Naive thymus-derived CD8-positive, alpha-beta T cell (primary cell): ENCODE measurements around the gene MB. TPM values are rescaled to one million over a fixed set of nuclear protein-coding genes. Genes with fewer than 3 reads are reported as not detected.
"Not testable (repeated sequence)": the region's sequence is repeated elsewhere in the genome, so short reads cannot be mapped to it uniquely, and the experiment has no call there.

Experiments
- ATAC-seq, 2 donors: fragments of 150-1000 bp; cut with Tn5 transposase in 1 of 2; sonication (Bioruptor Pico), chemical (Tn5 transposase) in 1 of 2; 1 replicate in 1 of 2; 2 replicates in 1 of 2; pipeline ENCODE4 v1.10.0; 2021; ENCODE audit warnings: mild to moderate bottlenecking in 2 of 2, moderate library complexity in 2 of 2
- POLR2A ChIA-PET: fragments of 350-600 bp; sonication (Branson Sonifier 250); formaldehyde crosslinking; loops from one replicate; lab custom pipeline; 2021; ENCODE audit warnings: antibody characterized with exemption; lab: Charles Lee
- DNase-seq, 10 donors: peaks; one replicate each; pipeline versions ENCODE4 v3.0.0 to v3.0.0-alpha.2; 2020 to 2022
- H3K27ac Mint-ChIP-seq, 10 donors: one replicate each; pipeline ENCODE4 v1.8.0; 2020 to 2022; ENCODE audit warnings: mild to moderate bottlenecking in 10 of 10, mixed read lengths in 10 of 10, moderate library complexity in 4 of 10, inconsistent platforms in 1 of 10
- H3K27me3 Mint-ChIP-seq, 5 donors: one replicate each; pipeline ENCODE4 v1.8.0; 2021 to 2022; ENCODE audit warnings: mixed read lengths in 5 of 5
- H3K36me3 Mint-ChIP-seq, 3 donors: one replicate each; pipeline ENCODE4 v1.8.0; 2020 to 2022; ENCODE audit warnings: mixed read lengths in 3 of 3, mild to moderate bottlenecking in 2 of 3, inconsistent platforms in 1 of 3
- H3K4me1 Mint-ChIP-seq, 4 donors: one replicate each; pipeline ENCODE4 v1.8.0; 2021 to 2022; ENCODE audit warnings: mixed read lengths in 4 of 4
- H3K4me3 Mint-ChIP-seq, 10 donors: one replicate each; pipeline ENCODE4 v1.8.0; 2020 to 2022; ENCODE audit warnings: mild to moderate bottlenecking in 10 of 10, mixed read lengths in 10 of 10, moderate library complexity in 6 of 10, inconsistent platforms in 1 of 10
- H3K9me3 Mint-ChIP-seq, 9 donors: one replicate each; pipeline ENCODE4 v1.8.0; 2020 to 2022; ENCODE audit warnings: mixed read lengths in 9 of 9, mild to moderate bottlenecking in 3 of 9, inconsistent platforms in 1 of 9, moderate library complexity in 1 of 9
- polyA plus RNA-seq, 3 donors: library from polyadenylated mRNA; unstranded; fragments of 300-500 nt; fragmentation: Illumina TruSeq; gene quantifications; one replicate each; pipeline ENCODE4 v1.2.3, GENCODE V29; 2021
- total RNA-seq, 8 experiments: library from RNA in 2 of 8; stranded (reverse) in 2 of 8; gene quantifications; one replicate each; pipeline ENCODE4 v1.2.3 and lab custom pipeline; 2021 to 2026

MB gene
- total and polyA plus RNA-seq, 5 experiments from 2014 or later = not detected

DNA sequence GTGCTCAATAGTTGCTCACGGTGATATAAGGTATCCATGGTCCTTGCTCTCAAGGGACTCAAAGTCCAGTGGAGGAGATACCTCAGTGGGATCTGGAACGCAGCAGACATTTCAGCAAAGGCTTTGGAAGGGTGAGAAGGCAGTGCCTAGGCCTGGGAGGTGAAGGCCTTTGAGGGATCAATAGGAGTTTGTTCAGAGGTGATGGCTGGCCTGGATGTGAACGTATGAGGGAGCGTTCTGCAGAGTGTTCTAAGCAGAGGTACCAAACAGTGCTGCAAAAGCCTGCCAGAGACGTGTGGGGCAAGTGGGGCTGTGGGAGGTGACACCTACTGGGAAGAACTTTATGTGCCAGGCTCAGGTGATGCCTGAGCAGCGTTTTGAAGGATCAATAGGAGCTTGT lies 7.4 kb upstream of the MB start:
- no peak overlapping the region for H3K4me3 Mint-ChIP-seq
- H3K27ac Mint-ChIP-seq = peak overlapping the region in 1 of 10 donors; percentile 10
- ATAC-seq = no peak
- H3K4me1 Mint-ChIP-seq = peaks cover 8 to 23% (median 15%) of the 10 kb centered on the region in 4 donors
- H3K36me3 Mint-ChIP-seq = no peaks in the 10 kb centered on the region
- DNase-seq = no peak
- H3K9me3 Mint-ChIP-seq = no peaks in the 10 kb centered on the region
- H3K27me3 Mint-ChIP-seq = peaks cover 6 to 30% (median 12%) of the 10 kb centered on the region in 5 donors
- POLR2A ChIA-PET = no interaction called here

DNA sequence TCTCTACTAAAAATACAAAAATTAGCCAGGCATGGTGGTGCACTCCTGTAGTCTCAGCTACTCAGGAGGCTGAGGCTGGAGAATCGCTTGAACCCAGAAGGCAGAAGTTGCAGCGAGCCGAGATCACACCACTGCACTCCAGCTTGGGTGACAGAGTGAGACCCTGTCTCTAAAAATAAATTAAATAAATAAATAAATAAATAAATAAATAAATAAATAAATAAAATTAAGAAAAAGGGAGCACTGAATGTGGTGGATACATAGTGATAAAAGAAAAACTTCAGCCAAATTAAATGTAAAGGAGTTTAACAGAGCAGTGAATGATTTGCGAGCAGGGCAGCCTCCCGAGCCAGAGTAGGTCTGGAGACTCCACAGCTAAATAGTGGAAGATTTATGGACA lies 6.8 kb upstream of the MB start:
- peaks cover 8 to 19% (median 12%) of the 10 kb centered on the region in 4 donors for H3K4me1 Mint-ChIP-seq
- H3K36me3 Mint-ChIP-seq, H3K9me3 Mint-ChIP-seq, H3K4me3 Mint-ChIP-seq, ATAC-seq, DNase-seq, POLR2A ChIA-PET, H3K27ac Mint-ChIP-seq: not testable (repeated sequence)
- H3K27me3 Mint-ChIP-seq = peaks cover 6 to 30% (median 12%) of the 10 kb centered on the region in 5 donors

DNA sequence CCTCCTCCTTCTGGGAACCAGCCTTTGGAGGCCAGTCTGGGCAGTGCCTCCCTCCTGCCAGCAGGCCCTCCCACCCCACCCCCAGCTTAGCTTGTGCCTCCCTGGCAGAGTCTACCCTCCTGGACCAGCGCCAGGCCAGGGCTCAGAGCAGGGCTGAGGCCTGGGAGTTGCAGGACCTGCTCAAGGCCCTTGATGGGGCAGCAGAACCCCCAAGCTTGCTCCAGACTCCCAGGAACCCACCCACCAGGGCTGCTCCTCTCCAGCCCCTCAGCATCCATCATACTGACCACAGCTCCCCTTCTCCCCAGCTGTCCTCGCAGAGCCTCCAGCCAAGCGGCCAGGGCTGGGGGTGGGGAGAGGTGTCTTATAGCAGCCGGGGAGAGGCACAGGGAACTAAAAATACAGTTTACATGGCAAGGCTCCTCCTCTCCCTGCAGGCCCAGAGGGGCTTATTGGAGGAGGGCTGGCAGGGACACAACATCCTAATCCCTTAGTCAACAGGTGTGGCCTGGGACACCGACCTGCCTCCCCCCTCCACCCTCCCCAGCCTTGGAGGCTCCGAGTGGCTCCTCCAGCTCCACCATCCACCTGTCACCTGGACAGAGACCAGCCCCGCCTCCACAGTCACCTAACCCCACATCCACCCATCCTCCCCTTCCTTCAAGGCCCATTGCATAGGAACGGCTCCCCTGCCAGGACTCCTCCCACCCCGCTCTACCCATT lies 5.2 kb upstream of the MB start:
- ATAC-seq (no peak), DNase-seq (no peak)
- Mint-ChIP-seq H3K27ac (no peak overlapping the region), H3K4me1 (peaks cover 6 to 13% (median 8%) of the 10 kb centered on the region in 4 donors), H3K27me3 (peaks cover 6 to 30% (median 12%) of the 10 kb centered on the region in 5 donors), H3K36me3 (no peaks in the 10 kb centered on the region), H3K4me3 (no peak overlapping the region), H3K9me3 (no peaks in the 10 kb centered on the region)
- POLR2A ChIA-PET = no interaction called here

DNA sequence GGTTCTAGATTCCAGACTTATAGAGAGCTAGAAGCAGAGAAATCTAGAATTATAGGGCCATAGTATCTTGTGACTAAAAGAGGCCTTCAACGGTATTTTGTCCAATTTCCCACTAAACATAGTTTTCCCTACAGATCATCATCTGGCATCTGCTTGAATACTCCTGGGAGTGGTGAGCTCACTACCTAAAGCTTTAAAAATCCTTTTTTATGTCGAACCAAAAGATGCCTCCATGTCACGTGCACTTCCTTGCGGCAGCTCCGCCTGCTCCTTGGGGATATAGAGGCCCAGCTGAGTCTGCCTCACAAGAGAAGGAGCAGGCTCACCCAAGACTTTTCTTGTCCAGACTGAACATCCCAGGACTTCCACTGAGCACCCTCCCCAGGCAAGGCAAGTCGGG lies 4.3 kb upstream of the MB start:
- ATAC-seq = no peak
- H3K27me3 Mint-ChIP-seq = peaks cover 6 to 30% (median 12%) of the 10 kb centered on the region in 5 donors

DNA sequence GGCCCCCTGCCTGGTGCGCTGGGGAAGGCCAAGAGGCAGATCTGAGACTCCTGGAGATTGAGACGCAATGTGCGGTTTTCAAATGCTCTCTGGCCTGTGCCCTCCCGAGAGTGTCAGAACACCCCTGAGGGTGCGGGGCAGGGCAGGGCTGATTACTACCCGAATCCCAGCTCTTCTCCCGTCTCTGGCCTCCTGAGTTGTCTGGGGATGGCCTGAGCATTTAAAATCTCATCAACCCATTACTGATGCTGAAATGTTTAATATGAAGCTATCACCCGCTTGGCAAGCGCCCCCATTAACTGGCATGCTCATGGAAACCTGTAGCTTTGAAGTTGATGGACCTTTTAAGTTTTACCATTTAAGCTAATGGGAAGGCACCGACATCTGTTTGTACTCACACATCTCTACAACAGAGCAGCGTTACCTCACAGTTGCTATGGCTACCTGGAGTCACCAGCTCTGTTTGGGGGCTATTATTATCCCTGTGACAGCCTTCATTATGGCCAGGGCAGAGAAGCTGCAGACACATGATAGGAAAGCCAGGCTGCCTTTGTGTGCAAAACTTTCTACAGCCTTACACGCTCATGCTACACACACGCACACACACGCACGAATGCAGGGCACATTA lies 3.6 kb upstream of the MB start:
- Mint-ChIP-seq H3K27me3 (peaks cover 6 to 28% (median 12%) of the 10 kb centered on the region in 5 donors), H3K36me3 (no peaks in the 10 kb centered on the region), H3K27ac (no peak overlapping the region), H3K4me1 (peaks cover 7 to 15% (median 11%) of the 10 kb centered on the region in 4 donors), H3K4me3 (no peak overlapping the region), H3K9me3 (no peaks in the 10 kb centered on the region)
- ATAC-seq = no peak
- POLR2A ChIA-PET = no interaction called here
- no peak for DNase-seq

More for the DNA sequence above, 4.3 kb upstream of the MB start:
- H3K9me3 Mint-ChIP-seq = no peaks in the 10 kb centered on the region
- no peak for DNase-seq
- no peak overlapping the region for H3K27ac Mint-ChIP-seq
- peaks cover 4 to 8% (median 7%) of the 10 kb centered on the region in 4 donors for H3K4me1 Mint-ChIP-seq
- POLR2A ChIA-PET = no interaction called here
- no peaks in the 10 kb centered on the region for H3K36me3 Mint-ChIP-seq
- no peak overlapping the region for H3K4me3 Mint-ChIP-seq

DNA sequence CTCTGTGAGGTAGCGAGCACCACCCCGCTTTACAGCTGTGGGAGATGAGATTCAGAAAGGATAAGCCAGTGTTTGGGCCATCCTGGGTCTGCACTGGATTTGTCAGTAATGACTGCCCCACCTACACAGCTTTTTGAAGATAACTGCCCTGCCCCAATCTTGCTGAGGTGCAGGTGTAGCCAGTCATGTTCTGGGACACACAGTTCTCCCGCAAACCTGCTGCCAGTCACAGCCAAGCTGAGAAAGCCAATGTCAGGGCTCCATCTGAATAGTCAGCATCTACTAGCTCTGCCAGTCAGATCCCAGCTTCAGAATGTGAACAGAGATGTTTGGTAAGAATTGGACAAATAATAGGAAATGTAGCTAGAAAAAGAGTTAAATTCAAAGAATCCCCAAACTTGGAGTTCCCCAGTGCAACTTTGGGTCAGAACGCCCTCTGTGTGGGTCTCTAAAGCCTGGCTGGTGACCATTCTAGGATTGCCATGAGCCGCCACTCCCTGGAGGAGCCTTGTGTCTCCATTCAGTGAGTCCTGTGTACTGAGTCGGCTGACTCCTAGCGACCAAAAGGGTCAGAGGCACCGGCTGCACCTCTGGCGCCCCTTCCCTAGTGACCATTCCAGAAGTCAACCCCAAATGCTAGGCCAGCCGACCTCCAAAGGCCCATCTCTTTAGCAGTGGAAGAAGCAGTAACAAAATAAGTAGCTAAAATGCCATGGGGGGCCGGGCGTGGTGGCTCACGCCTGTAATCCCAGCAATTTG lies 2.4 kb upstream of the MB start:
- no peak for DNase-seq
- Mint-ChIP-seq H3K36me3 (no peaks in the 10 kb centered on the region), H3K27ac (peak overlapping the region in 1 of 10 donors; percentile 13), H3K4me3 (no peak overlapping the region), H3K27me3 (peaks cover 3 to 16% (median 8%) of the 10 kb centered on the region in 5 donors), H3K4me1 (peaks cover 7 to 21% (median 15%) of the 10 kb centered on the region in 4 donors), H3K9me3 (no peaks in the 10 kb centered on the region)
- POLR2A ChIA-PET = no interaction called here
- ATAC-seq = no peak

DNA sequence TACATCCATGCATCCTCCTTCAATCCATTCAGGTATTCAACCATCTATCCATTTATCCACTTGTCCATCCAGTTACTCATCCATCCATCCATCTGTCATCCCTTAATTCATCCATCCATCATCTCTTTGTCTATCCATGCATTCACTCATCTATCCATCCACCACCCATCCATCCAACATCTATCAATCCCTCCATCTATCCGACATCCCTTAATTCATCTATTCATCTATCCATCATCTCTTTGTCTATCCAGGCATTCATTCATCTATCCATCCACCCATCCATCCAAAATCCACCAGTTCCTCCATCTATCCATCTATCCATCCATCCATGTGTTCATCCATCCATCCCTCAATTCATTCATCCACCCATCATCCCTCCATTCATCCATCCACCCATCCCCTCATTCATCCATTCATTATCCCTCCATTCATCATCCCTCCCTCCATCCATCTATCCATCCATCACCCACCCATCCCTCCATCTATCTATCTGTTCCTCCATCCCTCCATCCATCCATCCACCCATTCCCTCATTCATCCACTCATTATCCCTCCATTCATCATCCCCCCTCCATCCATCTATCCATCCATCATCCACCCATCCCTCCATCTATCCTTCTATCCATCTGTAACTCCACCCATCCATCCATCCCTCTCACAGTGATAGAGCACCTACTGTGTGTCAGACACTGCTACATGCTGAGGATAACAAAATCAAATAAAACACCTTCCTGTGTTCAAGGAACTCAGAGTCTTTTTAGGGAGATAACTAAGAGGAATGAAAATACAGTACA lies 1.5 kb upstream of the MB start:
- no peak for DNase-seq
- Mint-ChIP-seq H3K9me3 (no peaks in the 10 kb centered on the region), H3K4me3 (no peak overlapping the region), H3K36me3 (no peaks in the 10 kb centered on the region), H3K4me1 (peaks cover 7 to 21% (median 15%) of the 10 kb centered on the region in 4 donors), H3K27me3 (peaks cover 1 to 9% (median 4%) of the 10 kb centered on the region in 5 donors), H3K27ac (no peak overlapping the region)
- POLR2A ChIA-PET = no interaction called here
- ATAC-seq = no peak

DNA sequence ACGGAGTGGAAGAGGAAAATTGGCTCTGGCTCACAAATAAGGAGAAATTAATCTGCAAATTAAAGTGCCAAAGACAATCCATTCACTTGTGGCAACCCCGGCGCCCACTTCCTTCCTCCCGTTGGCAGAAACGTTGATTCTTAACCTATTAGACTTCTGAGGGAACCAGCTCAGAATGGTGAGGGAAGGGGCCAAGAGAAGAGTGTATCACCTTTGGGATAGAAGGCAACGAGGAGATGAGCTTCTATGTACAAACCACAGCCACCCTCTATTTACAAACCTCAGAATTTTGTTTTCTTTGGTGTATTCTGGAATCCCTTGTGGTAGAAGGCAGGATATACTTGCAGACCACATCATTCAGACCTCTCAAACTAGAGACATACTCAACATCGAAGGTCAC lies 1.1 kb downstream of the MB start:
- ATAC-seq (peak in 1 of 2 donors; percentile 50), DNase-seq (no peak)
- peak overlapping the region in 1 of 10 donors; percentile 8 for H3K4me3 Mint-ChIP-seq
- no peaks in the 10 kb centered on the region for H3K9me3 Mint-ChIP-seq
- POLR2A ChIA-PET = no interaction called here
- no peaks in the 10 kb centered on the region for H3K36me3 Mint-ChIP-seq
- no peak overlapping the region for H3K27ac Mint-ChIP-seq
- peaks cover 0 to 5% (median 0%) of the 10 kb centered on the region in 5 donors for H3K27me3 Mint-ChIP-seq
- peaks cover 7 to 23% (median 13%) of the 10 kb centered on the region in 4 donors for H3K4me1 Mint-ChIP-seq

DNA sequence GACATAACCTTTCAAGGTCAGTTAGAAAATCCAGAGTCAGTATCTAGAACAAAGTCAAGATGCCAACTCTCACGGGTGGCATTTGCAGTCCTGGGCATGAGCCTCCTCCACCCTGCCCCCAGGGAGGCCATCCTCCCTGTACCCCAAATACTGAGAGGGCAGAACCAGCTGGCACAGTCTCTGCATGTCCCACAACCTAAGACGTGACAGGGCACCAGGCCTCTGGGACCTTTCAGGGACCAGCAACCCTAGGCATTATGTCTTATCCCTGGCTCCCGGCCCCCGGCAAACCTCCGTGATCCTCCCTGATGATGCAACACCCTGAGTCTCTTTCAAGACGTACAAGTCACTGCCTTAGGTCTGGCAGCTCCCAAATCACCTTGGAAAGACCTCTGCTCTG lies 2.0 kb downstream of the MB start:
- H3K36me3 Mint-ChIP-seq = no peaks in the 10 kb centered on the region
- peak overlapping the region in 1 of 10 donors; percentile 5 for H3K4me3 Mint-ChIP-seq
- DNase-seq = no peak
- H3K4me1 Mint-ChIP-seq = peaks cover 7 to 23% (median 13%) of the 10 kb centered on the region in 4 donors
- peak overlapping the region in 1 of 10 donors; percentile 40 for H3K27ac Mint-ChIP-seq
- POLR2A ChIA-PET = no interaction called here
- ATAC-seq = no peak
- peaks cover 0 to 7% (median 0%) of the 10 kb centered on the region in 5 donors for H3K27me3 Mint-ChIP-seq
- H3K9me3 Mint-ChIP-seq = no peaks in the 10 kb centered on the region

DNA sequence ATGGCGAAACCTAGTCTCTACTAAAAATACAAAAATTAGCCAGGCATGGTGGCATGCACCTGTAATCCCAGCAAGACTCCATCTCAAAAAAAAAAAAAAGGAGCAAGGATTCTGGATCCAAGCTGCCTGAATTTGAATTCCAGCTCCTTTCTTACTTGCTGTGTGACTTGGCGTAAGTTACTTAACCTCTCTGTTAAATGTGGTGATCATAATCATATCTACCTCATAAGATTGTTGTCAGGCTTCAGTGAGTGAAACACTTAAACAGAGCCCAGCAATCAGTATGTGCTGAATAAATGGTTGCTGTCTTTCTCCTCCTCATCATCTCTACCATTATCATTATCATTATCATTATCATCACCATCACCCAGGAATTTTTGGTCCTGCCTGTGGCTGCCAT lies 2.7 kb downstream of the MB start:
- no peak overlapping the region for H3K4me3 Mint-ChIP-seq
- H3K27ac Mint-ChIP-seq = no peak overlapping the region
- ATAC-seq = no peak

DNA sequence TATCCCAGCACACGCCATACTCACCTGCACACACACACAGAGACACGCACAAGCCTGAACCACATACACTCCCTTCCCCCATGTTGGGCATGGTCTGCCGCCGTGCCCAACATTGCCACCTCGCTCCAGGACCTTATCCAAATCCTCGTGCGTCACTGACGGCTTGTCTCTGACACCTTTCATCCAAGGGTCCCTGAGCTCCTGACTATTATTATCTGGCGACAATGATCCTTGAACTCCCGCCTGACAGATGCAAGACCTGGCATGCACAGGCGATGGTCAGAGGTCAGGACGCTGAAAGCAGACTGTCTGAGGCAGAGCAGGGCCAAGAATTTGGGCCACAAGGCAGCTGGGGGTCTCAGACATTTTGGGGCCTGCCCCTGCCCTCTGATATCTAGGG lies 4.2 kb downstream of the MB start:
- DNase-seq = no peak
- ATAC-seq = no peak
- Mint-ChIP-seq H3K4me1 (peaks cover 7 to 23% (median 13%) of the 10 kb centered on the region in 4 donors), H3K36me3 (no peaks in the 10 kb centered on the region), H3K4me3 (no peak overlapping the region), H3K27ac (no peak overlapping the region), H3K9me3 (no peaks in the 10 kb centered on the region), H3K27me3 (peaks cover 0 to 17% (median 7%) of the 10 kb centered on the region in 5 donors)
- POLR2A ChIA-PET = no interaction called here

More for the DNA sequence above, 2.7 kb downstream of the MB start:
- H3K36me3 Mint-ChIP-seq = no peaks in the 10 kb centered on the region
- H3K27me3 Mint-ChIP-seq = peaks cover 0 to 6% (median 2%) of the 10 kb centered on the region in 5 donors
- DNase-seq = no peak
- H3K4me1 Mint-ChIP-seq = peaks cover 7 to 23% (median 13%) of the 10 kb centered on the region in 4 donors
- POLR2A ChIA-PET = no interaction called here
- no peaks in the 10 kb centered on the region for H3K9me3 Mint-ChIP-seq

DNA sequence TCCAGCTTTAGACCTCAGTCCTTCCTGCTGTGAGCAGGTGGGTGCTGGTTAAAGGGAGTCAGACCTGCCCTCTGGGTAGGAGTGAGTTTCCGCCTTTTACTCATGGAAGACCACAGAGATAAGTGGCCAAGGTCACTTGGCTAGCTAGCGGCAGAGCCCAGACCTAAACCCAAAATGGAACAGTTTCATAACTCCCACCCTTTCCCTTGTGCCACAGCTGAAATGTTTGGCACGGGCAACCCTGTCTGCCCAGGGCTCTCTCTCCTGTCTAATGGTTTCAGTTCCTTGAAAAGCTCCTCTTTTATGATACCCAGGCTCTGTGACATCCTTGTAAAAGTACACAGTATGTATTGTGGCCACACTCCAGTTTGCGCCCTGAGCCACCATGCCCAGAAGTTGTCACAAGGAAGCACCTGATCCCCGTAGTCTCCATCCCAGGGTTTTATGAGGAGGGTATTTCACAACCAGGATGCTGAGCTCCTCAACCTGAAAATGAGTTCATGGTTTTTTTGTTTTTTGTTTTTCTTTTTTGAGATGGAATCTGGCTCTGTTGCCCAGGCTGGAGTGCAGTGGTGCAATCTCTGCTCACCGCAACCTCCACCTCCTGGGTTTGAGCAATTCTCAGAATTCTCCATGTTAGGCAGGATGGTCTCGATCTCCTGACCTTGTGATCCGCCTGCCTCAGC lies 5.1 kb downstream of the MB start:
- Mint-ChIP-seq H3K36me3 (no peaks in the 10 kb centered on the region), H3K4me3 (no peak overlapping the region), H3K9me3 (no peaks in the 10 kb centered on the region), H3K27ac (peak overlapping the region in 1 of 10 donors; percentile 20), H3K27me3 (peaks cover 0 to 26% (median 9%) of the 10 kb centered on the region in 5 donors), H3K4me1 (peaks cover 7 to 23% (median 13%) of the 10 kb centered on the region in 4 donors)
- ATAC-seq (no peak), DNase-seq (no peak)
- POLR2A ChIA-PET = no interaction called here
